ENCODE results near the gene ABCA10. TPM values are rescaled to one million over a fixed set of nuclear protein-coding genes. Genes with fewer than 3 reads are reported as not detected.
A peak's percentile ranks its signal among the peaks of the same experiment; 100 is the strongest.

ABCA10 gene
- total RNA-seq, 4 donors from 2014 or later, result 2.7 to 15.1 (median 5.5) TPM

DNA sequence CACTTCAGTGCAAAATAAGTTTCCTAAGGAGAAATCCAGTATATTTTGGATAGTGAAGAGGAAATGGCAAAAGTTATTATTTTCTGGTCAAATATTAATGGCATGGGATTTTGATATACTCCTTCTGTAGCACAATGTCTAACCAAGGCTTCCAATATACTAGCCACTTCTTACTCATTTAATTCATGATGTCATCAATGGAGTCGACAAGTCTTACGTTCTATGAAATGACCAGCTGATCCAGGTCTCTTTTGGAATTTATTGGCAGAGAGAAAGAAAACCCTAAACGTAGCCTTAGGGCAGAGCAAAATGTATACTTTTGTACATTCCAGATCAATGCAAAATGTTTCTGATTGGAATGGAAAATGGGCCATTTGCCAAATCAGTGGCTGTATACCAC is 8.3 kb upstream of the ABCA10 start:
- Histone ChIP-seq H3K27ac (no peak overlapping the region), H3K36me3 (peaks cover 0 to 17% of the 10 kb centered on the region in 2 donors), H3K4me3 (no peak overlapping the region), H3K9me3 (peaks cover 0 to 22% (median 0%) of the 10 kb centered on the region in 3 donors), H3K4me1 (peaks cover 0 to 6% (median 0%) of the 10 kb centered on the region in 3 donors), H3K27me3 (no peaks in the 10 kb centered on the region)
- WGBS, 2 donors (ENCODE audit: low coverage in 1 of 2), result 85 to 89% methylated on average over 3 of the region's 3 CpGs
- ATAC-seq, result no peak
- TF ChIP-seq EP300 (IDR thresholded peaks at IDR 0.05), result no peak
- TF ChIP-seq POLR2A (IDR thresholded peaks at IDR 0.05), result no peak
- no peak for TF ChIP-seq POLR2AphosphoS5 (IDR thresholded peaks at IDR 0.05)
- TF ChIP-seq, protein P1, sequence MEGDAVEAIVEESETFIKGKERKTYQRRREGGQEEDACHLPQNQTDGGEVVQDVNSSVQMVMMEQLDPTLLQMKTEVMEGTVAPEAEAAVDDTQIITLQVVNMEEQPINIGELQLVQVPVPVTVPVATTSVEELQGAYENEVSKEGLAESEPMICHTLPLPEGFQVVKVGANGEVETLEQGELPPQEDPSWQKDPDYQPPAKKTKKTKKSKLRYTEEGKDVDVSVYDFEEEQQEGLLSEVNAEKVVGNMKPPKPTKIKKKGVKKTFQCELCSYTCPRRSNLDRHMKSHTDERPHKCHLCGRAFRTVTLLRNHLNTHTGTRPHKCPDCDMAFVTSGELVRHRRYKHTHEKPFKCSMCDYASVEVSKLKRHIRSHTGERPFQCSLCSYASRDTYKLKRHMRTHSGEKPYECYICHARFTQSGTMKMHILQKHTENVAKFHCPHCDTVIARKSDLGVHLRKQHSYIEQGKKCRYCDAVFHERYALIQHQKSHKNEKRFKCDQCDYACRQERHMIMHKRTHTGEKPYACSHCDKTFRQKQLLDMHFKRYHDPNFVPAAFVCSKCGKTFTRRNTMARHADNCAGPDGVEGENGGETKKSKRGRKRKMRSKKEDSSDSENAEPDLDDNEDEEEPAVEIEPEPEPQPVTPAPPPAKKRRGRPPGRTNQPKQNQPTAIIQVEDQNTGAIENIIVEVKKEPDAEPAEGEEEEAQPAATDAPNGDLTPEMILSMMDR (IDR thresholded peaks at IDR 0.05), result no peak

DNA sequence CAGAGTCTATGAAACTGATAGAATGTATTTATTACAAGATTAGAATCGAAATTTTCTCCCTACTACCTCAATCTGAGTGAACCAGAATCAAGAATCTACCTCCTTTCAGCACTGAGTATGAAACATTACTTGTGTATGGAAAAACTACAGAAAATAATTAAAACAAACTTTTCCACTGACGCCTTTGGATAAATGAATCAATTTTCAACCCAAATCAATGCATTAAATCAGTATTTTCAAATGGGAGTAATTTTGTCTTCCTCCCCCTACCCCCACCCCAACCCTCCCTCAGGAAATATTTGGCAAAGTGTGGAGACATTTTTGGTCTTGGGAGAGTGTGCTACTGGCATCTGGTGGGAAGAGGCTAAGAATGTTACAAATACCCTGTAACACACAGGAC is 7.8 kb upstream of the ABCA10 start:
- TF ChIP-seq EP300 (IDR thresholded peaks at IDR 0.05) (no peak), POLR2A (IDR thresholded peaks at IDR 0.05) (no peak), POLR2AphosphoS5 (IDR thresholded peaks at IDR 0.05) (no peak)
- H3K4me3 ChIP-seq, result no peak overlapping the region
- WGBS, 2 donors (ENCODE audit: low coverage in 1 of 2), result 67% methylated on average over 2 of the region's 2 CpGs
- no peaks in the 10 kb centered on the region for H3K27me3 ChIP-seq
- no peak overlapping the region for H3K27ac ChIP-seq
- H3K9me3 ChIP-seq, result peaks cover 0 to 27% (median 0%) of the 10 kb centered on the region in 3 donors
- ATAC-seq, result no peak
- H3K36me3 ChIP-seq, result peaks cover 0 to 15% of the 10 kb centered on the region in 2 donors
- peaks cover 0 to 6% (median 0%) of the 10 kb centered on the region in 3 donors for H3K4me1 ChIP-seq

GRCh38 chr17:69235338-69236058 is 6.9 kb upstream of the ABCA10 start:
- 33% methylated on average over 1 of the region's 1 CpG; no CpG with 5 or more reads in 1 of the 2 donors for WGBS, 2 donors (ENCODE audit: low coverage in 1 of 2)
- Histone ChIP-seq H3K27me3 (no peaks in the 10 kb centered on the region), H3K36me3 (peaks cover 0 to 9% of the 10 kb centered on the region in 2 donors), H3K4me1 (peaks cover 0 to 6% (median 0%) of the 10 kb centered on the region in 3 donors), H3K4me3 (no peak overlapping the region), H3K9me3 (peaks cover 0 to 32% (median 0%) of the 10 kb centered on the region in 3 donors), H3K27ac (no peak overlapping the region)
- TF ChIP-seq POLR2A (IDR thresholded peaks at IDR 0.05) (no peak), POLR2AphosphoS5 (IDR thresholded peaks at IDR 0.05) (no peak)
- TF ChIP-seq, protein P1 (IDR thresholded peaks at IDR 0.05), result peak; percentile 36 to 75 (median 62)
- ATAC-seq, result peak; percentile 90

DNA sequence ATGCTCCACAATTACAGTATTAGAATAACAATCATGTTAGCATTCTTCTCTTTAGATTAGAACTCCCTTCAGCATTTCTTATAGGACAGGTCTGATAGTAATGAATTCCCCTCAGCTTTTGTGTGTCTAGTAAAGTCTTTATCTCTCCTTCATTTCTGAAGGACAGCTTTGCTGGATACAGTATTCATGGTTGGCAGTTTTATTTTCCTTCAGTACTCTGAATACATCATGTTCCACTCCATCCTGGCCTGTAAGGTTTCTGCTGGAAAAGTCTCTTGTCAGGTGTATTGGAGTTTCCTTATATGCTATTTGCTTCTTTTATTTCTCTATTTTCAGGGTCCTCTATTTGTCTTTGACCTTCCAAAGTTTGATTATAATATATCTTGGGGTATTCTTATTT is 4.0 kb upstream of the ABCA10 start:
- no peaks in the 10 kb centered on the region for H3K27me3 ChIP-seq
- TF ChIP-seq POLR2A (IDR thresholded peaks at IDR 0.05) (no peak), POLR2AphosphoS5 (IDR thresholded peaks at IDR 0.05) (no peak), EP300 (IDR thresholded peaks at IDR 0.05) (no peak)
- TF ChIP-seq, protein P1 (IDR thresholded peaks at IDR 0.05), result no peak
- peaks cover 0 to 32% (median 0%) of the 10 kb centered on the region in 3 donors for H3K9me3 ChIP-seq
- H3K27ac ChIP-seq, result no peak overlapping the region
- no peaks in the 10 kb centered on the region for H3K36me3 ChIP-seq
- ATAC-seq, result no peak
- H3K4me1 ChIP-seq, result no peaks in the 10 kb centered on the region
- no peak overlapping the region for H3K4me3 ChIP-seq

DNA sequence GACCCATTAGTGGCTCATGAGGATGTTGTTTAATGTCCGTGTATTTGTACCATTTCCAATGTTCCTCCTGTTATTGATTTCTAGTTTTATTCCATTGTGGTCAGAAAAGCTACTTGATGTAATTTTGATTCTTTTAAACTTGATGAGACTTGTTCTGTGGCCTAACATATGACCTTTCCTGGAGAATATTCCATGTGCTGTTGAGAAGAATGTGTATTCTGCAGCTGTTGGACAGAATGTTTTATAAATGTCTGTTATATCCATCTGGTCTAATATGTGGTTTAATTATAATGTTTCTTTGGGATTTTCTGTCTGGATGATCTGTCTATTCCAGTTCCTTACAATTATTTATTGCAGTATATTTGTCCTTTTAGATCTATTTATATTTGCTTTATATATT is 2.9 kb upstream of the ABCA10 start:
- WGBS, 2 donors (ENCODE audit: low coverage in 1 of 2), result 64 to 100% methylated on average over 1 of the region's 1 CpG
- no peak for ATAC-seq
- no peaks in the 10 kb centered on the region for H3K4me1 ChIP-seq
- TF ChIP-seq POLR2AphosphoS5 (IDR thresholded peaks at IDR 0.05) (no peak), EP300 (IDR thresholded peaks at IDR 0.05) (no peak), POLR2A (IDR thresholded peaks at IDR 0.05) (no peak)
- TF ChIP-seq, protein P1 (IDR thresholded peaks at IDR 0.05), result no peak
- H3K27me3 ChIP-seq, result no peaks in the 10 kb centered on the region
- no peak overlapping the region for H3K4me3 ChIP-seq
- no peak overlapping the region for H3K27ac ChIP-seq
- peaks cover 0 to 32% (median 0%) of the 10 kb centered on the region in 3 donors for H3K9me3 ChIP-seq
- H3K36me3 ChIP-seq, result no peaks in the 10 kb centered on the region
